K562 treated with DMSO at 1 percent for 4 hours (cell line): ENCODE measurements around the gene AMIGO1. TPM values are rescaled to one million over a fixed set of nuclear protein-coding genes. Genes with fewer than 3 reads are reported as not detected.

Experiments
- total RNA-seq: library from RNA; unstranded; fragments of 300-600 nt; gene quantifications from 2 replicates; pipeline ENCODE4 v1.2.3, GENCODE V29; 2022; ENCODE audit not compliant: insufficient read depth

Gene AMIGO1, protein sequence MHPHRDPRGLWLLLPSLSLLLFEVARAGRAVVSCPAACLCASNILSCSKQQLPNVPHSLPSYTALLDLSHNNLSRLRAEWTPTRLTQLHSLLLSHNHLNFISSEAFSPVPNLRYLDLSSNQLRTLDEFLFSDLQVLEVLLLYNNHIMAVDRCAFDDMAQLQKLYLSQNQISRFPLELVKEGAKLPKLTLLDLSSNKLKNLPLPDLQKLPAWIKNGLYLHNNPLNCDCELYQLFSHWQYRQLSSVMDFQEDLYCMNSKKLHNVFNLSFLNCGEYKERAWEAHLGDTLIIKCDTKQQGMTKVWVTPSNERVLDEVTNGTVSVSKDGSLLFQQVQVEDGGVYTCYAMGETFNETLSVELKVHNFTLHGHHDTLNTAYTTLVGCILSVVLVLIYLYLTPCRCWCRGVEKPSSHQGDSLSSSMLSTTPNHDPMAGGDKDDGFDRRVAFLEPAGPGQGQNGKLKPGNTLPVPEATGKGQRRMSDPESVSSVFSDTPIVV
- total RNA-seq: 0.22 and 0.25 TPM in 2 replicates

DNA sequence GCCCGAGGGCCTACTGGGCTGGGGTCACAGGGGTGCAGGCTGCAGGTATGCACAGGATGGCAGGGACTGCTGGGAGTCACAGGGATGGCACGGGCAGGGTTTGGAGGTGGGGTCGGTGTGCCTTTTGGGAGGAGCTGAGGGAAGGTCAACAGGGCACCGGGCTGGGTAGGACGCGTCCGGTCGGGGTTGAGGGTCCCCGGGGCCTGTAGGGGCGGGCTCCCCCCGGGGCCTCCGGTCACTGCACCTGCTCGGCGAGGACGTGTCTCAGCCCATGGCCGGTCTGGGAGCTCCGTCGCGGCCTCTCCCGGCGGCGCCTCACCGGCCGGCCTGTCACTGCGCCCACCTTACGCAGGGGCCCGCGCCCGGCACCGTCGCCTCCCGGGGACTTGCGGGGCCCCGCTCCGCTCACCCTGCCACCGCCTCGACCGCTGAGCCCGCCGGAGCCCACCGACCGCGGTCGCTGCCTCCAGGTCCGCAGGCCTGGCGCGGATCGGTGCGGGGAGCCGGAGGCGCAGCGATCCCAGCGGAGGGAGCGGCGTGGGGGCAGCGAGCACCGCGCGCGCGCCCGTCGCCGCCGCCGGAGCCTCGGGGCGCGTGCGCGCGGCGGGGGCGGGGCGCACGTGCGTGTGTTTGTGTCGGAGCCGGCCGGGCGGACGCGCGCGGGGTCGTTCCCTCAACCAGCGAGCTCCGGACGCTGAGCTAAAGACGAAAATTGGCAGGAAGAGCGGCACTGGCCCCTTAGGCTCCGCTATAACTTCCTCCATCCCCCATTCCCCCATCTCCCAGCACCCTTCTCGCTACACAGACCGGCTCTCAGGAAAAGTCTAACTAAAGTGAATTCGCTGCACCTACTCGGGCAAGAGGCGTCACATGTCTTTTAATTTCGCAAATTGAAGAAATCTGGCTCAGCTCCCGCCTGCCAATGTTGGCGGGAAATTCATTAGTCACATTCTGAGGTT is at the start of gene AMIGO1:
Gene AMIGO1 (minus strand): TSS at position 552 of the 959 bp plus-strand sequence. CDS start 815 bp downstream, outside the sequence.

DNA sequence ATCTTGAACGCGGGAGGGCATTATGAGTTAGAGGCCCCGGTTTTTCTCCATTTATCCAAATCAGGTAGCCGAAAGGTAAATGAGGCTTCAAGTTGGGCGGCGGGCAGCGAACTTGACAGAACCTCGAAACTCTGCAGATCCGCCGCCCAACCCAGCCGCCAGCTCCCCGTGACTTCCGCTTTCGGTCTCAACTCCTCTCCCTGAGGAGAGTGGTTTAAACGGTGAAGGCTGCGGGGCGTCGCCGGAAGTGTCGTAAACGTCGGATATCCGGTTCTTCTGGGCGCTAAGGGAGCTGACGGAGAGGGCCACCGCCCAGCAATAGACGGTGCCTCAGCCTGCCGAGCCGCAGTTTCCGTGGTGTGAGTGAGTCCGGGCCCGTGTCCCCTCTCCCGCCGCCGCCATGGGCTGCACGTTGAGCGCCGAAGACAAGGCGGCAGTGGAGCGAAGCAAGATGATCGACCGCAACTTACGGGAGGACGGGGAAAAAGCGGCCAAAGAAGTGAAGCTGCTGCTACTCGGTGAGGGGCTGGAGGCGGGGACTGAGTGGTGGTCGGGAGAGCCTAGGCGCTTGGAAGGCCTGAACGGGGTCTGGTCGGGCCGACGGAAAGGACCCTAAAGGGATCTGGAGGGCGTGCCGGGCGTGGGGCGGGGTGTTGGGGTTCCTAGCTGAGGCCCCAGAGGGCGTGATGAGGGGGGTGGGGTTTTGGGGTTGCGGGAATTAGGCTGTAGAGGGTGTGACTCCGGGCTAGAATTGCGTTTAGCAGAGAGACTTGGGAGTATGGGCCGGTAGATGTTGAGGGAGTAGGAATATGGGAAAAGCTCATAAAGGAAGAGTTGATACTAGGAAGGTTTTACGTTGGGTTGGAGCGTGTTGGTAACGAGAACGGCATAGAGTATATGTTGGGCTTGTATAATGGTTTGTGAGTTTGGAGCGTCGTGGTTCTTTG is 39.1 kb upstream of the AMIGO1 start, which contains the start of gene GNAI3:
Gene GNAI3 (plus strand): TSS at position 295 of the 947 bp plus-strand sequence. CDS start 106 bp downstream, at position 401.

DNA sequence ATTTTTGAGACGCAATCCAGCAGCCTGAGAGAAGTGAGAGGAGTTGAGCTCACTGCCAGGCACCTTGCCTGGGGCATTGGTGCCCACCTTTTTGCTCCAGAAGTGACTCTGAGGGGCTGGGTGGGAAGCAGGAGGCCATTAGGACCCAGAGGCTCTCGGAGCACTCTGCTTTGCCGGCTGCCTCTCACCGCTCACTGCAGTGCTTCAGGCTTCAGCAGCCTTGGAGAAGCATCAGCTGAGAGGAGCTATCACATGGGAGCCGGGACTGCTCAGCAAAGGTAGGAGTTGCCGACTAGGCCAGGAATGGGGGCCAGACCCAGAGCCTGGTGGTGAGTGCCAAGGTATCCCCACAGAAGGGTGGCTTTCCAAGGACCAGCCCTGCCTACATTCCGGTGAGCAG is 30.1 kb upstream of the AMIGO1 start, which contains the start of gene GPR61:
Gene GPR61 (plus strand): TSS at position 197 of the 400 bp plus-strand sequence. CDS start 3,151 bp downstream, outside the sequence.

GRCh38 chr1:109493805-109494539 is 15.6 kb downstream of the AMIGO1 start, which contains the start of gene CYB561D1:
Gene CYB561D1 (plus strand): TSS chr1:109494094. CDS start chr1:109494140, 46 bp downstream.

GRCh38 chr1:109483672-109484518 is 25.6 kb downstream of the AMIGO1 start, which contains the start of gene ATXN7L2:
Gene ATXN7L2 (plus strand): TSS chr1:109483905. CDS start chr1:109483954, 49 bp downstream.

GRCh38 chr1:109466452-109467300 is 42.9 kb downstream of the AMIGO1 start, which contains the start of gene SYPL2:
Gene SYPL2 (plus strand): TSS chr1:109466546. CDS start chr1:109466844, 298 bp downstream.

Other genes starting within 250 kb of the AMIGO1 start
- gene PSRC1, start 226.6 kb downstream of the AMIGO1 start, total RNA-seq: 33.5 and 38.2 TPM in 2 replicates
- gene MYBPHL, start 202.7 kb downstream of the AMIGO1 start, total RNA-seq: not detected in 2 replicates
- 45.5 and 67.0 TPM in 2 replicates for gene SORT1, start 111.8 kb downstream of the AMIGO1 start, total RNA-seq
- 105 and 107 TPM in 2 replicates for gene PSMA5, start 83.3 kb downstream of the AMIGO1 start, total RNA-seq
- gene SYPL2, start 43.2 kb downstream of the AMIGO1 start, total RNA-seq: not detected in 2 replicates
- gene ATXN7L2, start 25.8 kb downstream of the AMIGO1 start, total RNA-seq: 6.5 and 7.9 TPM in 2 replicates
- 6.7 and 6.8 TPM in 2 replicates for gene CYB561D1, start 15.6 kb downstream of the AMIGO1 start, total RNA-seq
- gene GPR61, start 30.1 kb upstream of the AMIGO1 start, total RNA-seq: not detected in 2 replicates
- gene GNAI3, start 38.9 kb upstream of the AMIGO1 start, total RNA-seq: 4.7 and 5.1 TPM in 2 replicates
- gene GNAT2, start 109.9 kb upstream of the AMIGO1 start, total RNA-seq: not detected in 2 replicates
- 46.3 and 52.2 TPM in 2 replicates for gene AMPD2, start 110.1 kb upstream of the AMIGO1 start, total RNA-seq
- 28.7 and 29.7 TPM in 2 replicates for gene GSTM4, start 146.4 kb upstream of the AMIGO1 start, total RNA-seq
- gene GSTM2, start 158.3 kb upstream of the AMIGO1 start, total RNA-seq: 10.7 and 13.3 TPM in 2 replicates
- gene GSTM1, start 178.1 kb upstream of the AMIGO1 start, total RNA-seq: not detected in 2 replicates
- not detected in 2 replicates for gene GSTM5, start 202.5 kb upstream of the AMIGO1 start, total RNA-seq
- 8.7 and 11.4 TPM in 2 replicates for gene GSTM3, start 231.3 kb upstream of the AMIGO1 start, total RNA-seq